GM23248 (cell line): ENCODE results near the gene ZNF143. TPM values are rescaled to one million over a fixed set of nuclear protein-coding genes. Genes with fewer than 3 reads are reported as not detected.
A peak's percentile ranks its signal among the peaks of the same experiment; 100 is the strongest.

ENCODE experiments used
- DNase-seq: peaks from one replicate; pipeline ENCODE4 v3.0.0-alpha.2; 2015
- H2AFZ ChIP-seq: fragments of 200-600 bp; sonication (generic); 2 replicates; pipeline ENCODE4 v1.6.1; 2016; ENCODE audit warnings: antibody characterized with exemption
- H3F3A ChIP-seq: fragments of 200-600 bp; sonication (generic); 2 replicates; pipeline ENCODE4 v1.6.1; 2016; ENCODE audit warnings: mild to moderate bottlenecking, antibody characterized with exemption, mixed run types; ENCODE audit not compliant: insufficient read depth
- H3K27ac ChIP-seq: fragments of 200-600 bp; sonication (generic); 2 replicates; pipeline ENCODE4 v1.5.1; 2016; ENCODE audit warnings: mild to moderate bottlenecking
- H3K27me3 ChIP-seq: fragments of 200-600 bp; sonication (generic); replicated peaks from 2 replicates; pipeline ENCODE4 v1.6.1; 2016; ENCODE audit warnings: mild to moderate bottlenecking; ENCODE audit not compliant: insufficient read depth
- H3K36me3 ChIP-seq: fragments of 200-600 bp; sonication (generic); 2 replicates; pipeline ENCODE4 v1.6.1; 2016; ENCODE audit warnings: low read depth, mild to moderate bottlenecking
- H3K4me1 ChIP-seq: fragments of 200-600 bp; sonication (generic); 2 replicates; pipeline ENCODE4 v1.6.1; 2016; ENCODE audit warnings: mild to moderate bottlenecking; ENCODE audit not compliant: insufficient read depth
- H3K4me2 ChIP-seq: fragments of 200-600 bp; sonication (generic); one replicate; pipeline ENCODE4 v1.6.1; 2016; ENCODE audit warnings: mild to moderate bottlenecking; ENCODE audit not compliant: unreplicated experiment
- H3K4me3 ChIP-seq: fragments of 200-600 bp; sonication (generic); 2 replicates; pipeline ENCODE4 v1.5.1; 2016; ENCODE audit warnings: mild to moderate bottlenecking
- H3K79me2 ChIP-seq: fragments of 200-600 bp; sonication (generic); 2 replicates; pipeline ENCODE4 v1.6.1; 2016; ENCODE audit warnings: mild to moderate bottlenecking; ENCODE audit not compliant: insufficient read depth
- H3K9ac ChIP-seq: fragments of 200-600 bp; sonication (generic); 2 replicates; pipeline ENCODE4 v1.6.1; 2016; ENCODE audit warnings: mild to moderate bottlenecking
- H3K9me2 ChIP-seq: fragments of 200-600 bp; sonication (generic); 2 replicates; pipeline ENCODE4 v1.6.1; 2016; ENCODE audit warnings: mixed run types, mild to moderate bottlenecking, moderate library complexity; ENCODE audit not compliant: insufficient read depth
- H3K9me3 ChIP-seq: fragments of 200-600 bp; sonication (generic); one replicate; pipeline ENCODE4 v1.6.1; 2017; ENCODE audit warnings: low read depth
- H4K20me1 ChIP-seq: fragments of 200-600 bp; sonication (generic); 2 replicates; pipeline ENCODE4 v1.6.0; 2016; ENCODE audit not compliant: insufficient read depth
- EZH2 ChIP-seq: fragments of 200-600 bp; sonication (generic); IDR thresholded peaks from 2 replicates; pipeline ENCODE4 v1.6.1; 2018; ENCODE audit warnings: antibody characterized with exemption, mild to moderate bottlenecking; ENCODE audit not compliant: insufficient read depth, poor library complexity, severe bottlenecking
- EZH2phosphoT487 ChIP-seq: fragments of 200-600 bp; sonication (generic); IDR thresholded peaks from 2 replicates; pipeline ENCODE4 v1.6.1; 2018; ENCODE audit warnings: antibody characterized with exemption, moderate library complexity, mild to moderate bottlenecking, low read depth; ENCODE audit not compliant: insufficient read depth
- WGBS, 2 experiments: methylation state at CpG; one replicate each; pipeline ENCODE4 v1.1.6; 2015 to 2017; ENCODE audit warnings: low lambda C conversion rate in 2 of 2, low coverage in 1 of 2; ENCODE audit errors: missing lambda C conversion rate in 2 of 2; 5-methylcytosine and 5-hydroxymethylcytosine counted together
- in situ Hi-C: fragments of 300-500 bp; cut with MboI; formaldehyde crosslinking; loops from 2 replicates; pipeline ENCODE4 v1.15.0; 2020
- polyA plus RNA-seq: library from polyadenylated mRNA; unstranded; fragments of >200 nt; fragmentation: Nextera tagmentation; extraction: Ambion mirVana; gene quantifications from 2 replicates; pipeline ENCODE4 v1.2.1, GENCODE V29; 2016
- total RNA-seq: library from RNA; depleted of rRNA; stranded (reverse); fragments of >200 nt; shearing (Covaris generic); gene quantifications from 2 replicates; pipeline ENCODE4 v1.2.3, GENCODE V29; 2014

The ZNF143 gene
- total and polyA plus RNA-seq, 2 experiments from 2014 or later: 16.7 to 20.5 TPM

DNA sequence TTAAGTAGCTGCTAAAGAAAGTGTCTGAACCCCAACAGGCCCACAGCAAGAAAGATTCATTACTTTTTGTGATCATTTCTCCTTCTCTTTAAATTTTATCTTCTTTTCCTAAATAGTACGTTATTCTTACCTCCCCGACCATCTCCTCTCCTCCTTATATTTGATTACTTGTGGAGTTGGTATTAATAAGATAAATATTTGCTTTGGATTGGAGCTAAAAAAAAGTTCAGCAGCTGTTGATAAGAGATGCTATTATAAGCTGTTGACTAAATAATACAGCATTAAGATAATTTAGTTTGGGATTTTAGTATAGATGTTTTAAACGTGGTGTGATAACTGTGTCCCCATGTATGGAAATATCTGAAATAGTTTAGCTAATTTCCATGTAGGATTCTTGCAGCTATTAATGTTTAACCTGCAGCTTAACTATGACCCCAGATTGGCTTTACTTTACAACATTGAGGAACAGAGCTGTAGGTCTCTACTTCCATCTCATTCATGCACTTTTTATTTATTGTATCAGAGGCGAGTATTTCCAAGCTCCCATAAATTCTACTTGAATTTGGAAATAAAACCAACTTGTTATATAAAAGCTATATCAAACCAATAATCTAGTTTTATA is 37.8 kb downstream of the ZNF143 start:
- H3K9ac ChIP-seq: no peak overlapping the region
- H3K27ac ChIP-seq: no peak overlapping the region
- no peak for DNase-seq
- H2AFZ ChIP-seq: no peak overlapping the region
- H3K9me2 ChIP-seq: no peaks in the 10 kb centered on the region
- H3K9me3 ChIP-seq: no peaks in the 10 kb centered on the region
- no peaks in the 10 kb centered on the region for H3K79me2 ChIP-seq
- peaks cover 2% of the 10 kb centered on the region; the same call in 1 of the 2 replicates for H3K4me1 ChIP-seq
- H3K4me3 ChIP-seq: no peak overlapping the region
- H3K36me3 ChIP-seq: peaks cover 52% of the 10 kb centered on the region; the same call in 1 of the 2 replicates
- WGBS, 2 experiments: 96 to 97% methylated on average over 4 of the region's 4 CpGs
- no peak overlapping the region for H3K4me2 ChIP-seq
- no peaks in the 10 kb centered on the region for H3K27me3 ChIP-seq
- in situ Hi-C loops: no loop called here
- peaks cover 6% of the 10 kb centered on the region; the same call in 1 of the 2 replicates for H3F3A ChIP-seq
- TF ChIP-seq EZH2phosphoT487 (no peak), EZH2 (no peak)
- no peaks in the 10 kb centered on the region for H4K20me1 ChIP-seq

DNA sequence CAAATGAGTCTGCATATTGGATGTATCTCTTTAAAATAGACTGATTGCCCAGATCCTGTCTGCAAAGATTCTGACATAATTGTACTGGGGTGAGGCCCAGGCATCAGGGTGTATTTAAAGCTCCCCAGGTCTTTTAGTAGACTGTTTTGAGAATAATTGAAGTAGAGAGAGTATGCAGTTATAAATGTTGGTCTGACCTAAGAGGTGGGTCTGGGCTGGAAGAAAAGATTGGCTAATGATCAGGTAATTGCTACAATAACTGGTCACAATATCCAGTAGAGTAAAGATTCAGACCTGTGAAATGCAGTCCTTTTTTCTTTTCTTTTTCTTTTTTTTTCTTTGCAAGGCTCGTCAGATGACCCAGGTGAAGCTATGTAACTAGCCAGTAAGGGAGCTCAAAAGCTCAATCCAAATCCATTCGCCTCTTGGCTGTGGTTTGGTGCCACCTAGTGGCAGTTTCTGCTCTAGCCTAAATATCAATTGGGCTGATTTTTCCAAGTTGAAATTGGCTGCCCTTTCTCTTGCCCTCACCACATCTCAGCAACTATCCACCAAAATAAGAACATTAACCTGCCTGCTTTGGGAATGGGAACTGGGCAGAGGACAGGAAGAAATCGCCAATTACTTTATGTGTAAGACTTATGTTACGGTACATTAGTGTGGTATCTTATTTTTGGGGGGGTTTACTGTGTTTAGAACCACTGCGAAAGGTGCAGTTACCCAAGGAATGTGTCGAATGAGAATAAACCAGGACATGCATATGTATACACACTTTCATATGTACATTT is 45.9 kb downstream of the ZNF143 start:
- Histone ChIP-seq H2AFZ (no peak overlapping the region), H3K9ac (no peak overlapping the region), H3K4me2 (no peak overlapping the region), H3F3A (peaks cover 16% of the 10 kb centered on the region; the same call in 1 of the 2 replicates), H3K4me3 (no peak overlapping the region), H3K27me3 (no peaks in the 10 kb centered on the region), H4K20me1 (no peaks in the 10 kb centered on the region), H3K9me3 (no peaks in the 10 kb centered on the region), H3K79me2 (no peaks in the 10 kb centered on the region), H3K27ac (no peak overlapping the region), H3K9me2 (no peaks in the 10 kb centered on the region), H3K4me1 (no peaks in the 10 kb centered on the region; the same call in 1 of the 2 replicates), H3K36me3 (no peaks in the 10 kb centered on the region)
- TF ChIP-seq EZH2 (no peak), EZH2phosphoT487 (no peak)
- 44 to 48% methylated on average over 6 of the region's 6 CpGs for WGBS, 2 experiments
- peak; percentile 85 for DNase-seq
- in situ Hi-C loops: no loop called here

DNA sequence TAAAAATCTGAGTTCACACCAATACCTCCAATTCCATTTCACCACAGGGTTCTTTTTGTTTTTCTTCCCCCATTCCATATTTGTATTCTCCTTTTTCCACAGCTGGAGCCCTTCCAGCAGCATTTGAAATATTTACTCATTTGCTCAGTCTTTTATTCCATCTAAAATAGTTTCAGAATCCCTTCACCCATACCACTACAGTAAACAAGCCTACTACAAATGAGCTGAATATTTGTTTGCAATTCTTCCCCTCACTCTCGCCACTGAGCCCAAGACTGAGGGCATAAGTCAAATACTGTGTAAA is 46.4 kb downstream of the ZNF143 start:
- H3K9me2 ChIP-seq: no peaks in the 10 kb centered on the region
- no peak overlapping the region for H3K4me3 ChIP-seq
- no peaks in the 10 kb centered on the region; the same call in 1 of the 2 replicates for H3K4me1 ChIP-seq
- H3K9ac ChIP-seq: no peak overlapping the region
- H3K9me3 ChIP-seq: no peaks in the 10 kb centered on the region
- H2AFZ ChIP-seq: no peak overlapping the region
- H3K79me2 ChIP-seq: no peaks in the 10 kb centered on the region
- peaks cover 16% of the 10 kb centered on the region; the same call in 1 of the 2 replicates for H3F3A ChIP-seq
- 100% methylated on average over 1 of the region's 1 CpG for WGBS, 2 experiments
- no peaks in the 10 kb centered on the region for H3K27me3 ChIP-seq
- DNase-seq: no peak
- H4K20me1 ChIP-seq: no peaks in the 10 kb centered on the region
- TF ChIP-seq EZH2 (no peak), EZH2phosphoT487 (no peak)
- no peaks in the 10 kb centered on the region for H3K36me3 ChIP-seq
- no peak overlapping the region for H3K27ac ChIP-seq
- H3K4me2 ChIP-seq: no peak overlapping the region
- in situ Hi-C loops: no loop called here

DNA sequence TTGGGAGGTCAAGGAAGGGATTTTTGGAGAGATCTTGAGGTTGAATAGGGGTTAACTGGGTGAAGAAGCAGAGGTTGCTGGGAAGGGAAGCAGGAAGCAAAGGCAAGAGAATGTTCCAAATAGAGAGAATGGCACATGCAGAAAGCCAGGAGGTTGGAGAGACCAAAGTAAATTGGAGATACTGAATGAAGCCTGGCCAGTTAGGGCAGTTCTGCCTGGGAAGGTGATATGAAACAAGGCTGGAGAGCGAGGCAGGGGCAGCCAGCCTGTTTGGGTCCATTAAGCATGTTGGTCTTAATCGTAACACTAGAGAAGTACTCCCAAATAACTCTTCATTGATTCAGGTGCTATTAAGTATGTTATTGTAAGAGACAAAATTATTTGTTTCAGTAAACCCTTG is 48.2 kb downstream of the ZNF143 start:
- H3K27ac ChIP-seq: no peak overlapping the region
- H4K20me1 ChIP-seq: no peaks in the 10 kb centered on the region
- no peaks in the 10 kb centered on the region for H3K79me2 ChIP-seq
- no peak overlapping the region for H3K4me2 ChIP-seq
- DNase-seq: no peak
- H2AFZ ChIP-seq: no peak overlapping the region
- H3K9me3 ChIP-seq: no peaks in the 10 kb centered on the region
- no peaks in the 10 kb centered on the region for H3K27me3 ChIP-seq
- H3K4me1 ChIP-seq: no peaks in the 10 kb centered on the region; the same call in 1 of the 2 replicates
- H3K9ac ChIP-seq: no peak overlapping the region
- H3F3A ChIP-seq: peaks cover 10% of the 10 kb centered on the region; the same call in 1 of the 2 replicates
- WGBS, 2 experiments: 97 to 99% methylated on average over 2 of the region's 2 CpGs
- no peaks in the 10 kb centered on the region for H3K9me2 ChIP-seq
- TF ChIP-seq EZH2phosphoT487 (no peak), EZH2 (no peak)
- in situ Hi-C loops: no loop called here
- H3K36me3 ChIP-seq: 0 out of 2 replicates have a peak, but pooled peaks cover 12% of the 10 kb centered on the region
- H3K4me3 ChIP-seq: no peak overlapping the region
